SKM-1 (cell line): ENCODE data around the gene LYPD5.
"Not testable (repeated sequence)": the region's sequence is repeated elsewhere in the genome, so short reads cannot be mapped to it uniquely, and the experiment has no call there.

Experiments used
- DNase-seq: peaks from one replicate; lab custom pipeline; 2025; ENCODE audit not compliant: unreplicated experiment; lab: John Stamatoyannopoulos, UW

Gene LYPD5

DNA sequence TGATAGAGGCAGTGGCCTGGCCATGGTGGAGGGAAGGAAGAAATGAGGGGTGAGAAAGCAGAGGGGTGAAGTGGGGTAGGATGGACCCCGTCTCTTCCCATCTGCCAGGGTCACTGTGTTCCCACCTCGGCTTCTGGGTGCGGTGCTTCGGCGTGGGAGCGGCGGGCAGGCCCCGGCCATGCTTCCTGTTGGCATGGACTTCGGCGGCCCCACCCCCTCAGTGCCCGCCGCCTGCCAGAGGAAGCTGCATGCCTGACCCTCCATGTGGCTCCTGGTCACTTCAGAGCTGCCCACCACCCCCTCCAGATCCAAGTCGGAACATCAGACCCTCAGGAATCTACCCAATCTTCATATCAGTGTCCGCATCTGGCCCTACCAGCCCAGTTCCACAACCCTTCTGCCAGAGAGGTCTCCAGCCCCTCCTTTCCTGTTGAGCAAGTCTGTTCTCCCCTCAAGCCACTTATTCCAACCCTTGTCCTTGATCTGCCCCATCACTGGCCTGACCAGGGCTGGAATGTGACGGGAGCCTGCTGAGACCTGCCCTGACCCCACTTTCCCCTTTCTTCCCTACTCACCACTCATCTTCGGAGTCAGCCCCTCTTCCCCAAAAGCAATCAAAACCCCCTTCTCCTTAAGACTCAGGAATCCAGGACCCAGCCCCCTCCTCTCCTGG lies 23.0 kb downstream of the LYPD5 start:
- no peak for DNase-seq

DNA sequence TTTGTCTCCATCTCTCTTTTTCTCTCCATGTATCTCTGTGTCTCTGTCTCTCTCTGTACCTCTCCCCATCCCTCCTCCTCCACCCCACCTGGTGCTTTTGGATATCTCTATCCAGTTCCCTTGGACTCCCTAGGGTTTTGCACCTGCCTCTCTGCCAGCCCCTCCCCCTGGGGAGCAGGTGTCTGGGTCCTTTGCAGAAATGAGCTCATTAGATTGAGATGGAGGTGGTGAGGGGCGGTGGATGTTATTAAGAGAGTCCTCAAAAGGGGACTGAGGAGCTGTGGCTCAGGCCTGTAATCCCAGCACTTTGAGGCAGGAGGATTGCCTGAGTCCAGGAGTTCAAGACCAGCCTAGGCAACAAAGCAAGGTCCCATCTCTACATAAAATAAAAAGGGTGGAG lies 23.6 kb downstream of the LYPD5 start:
- no peak for DNase-seq

DNA sequence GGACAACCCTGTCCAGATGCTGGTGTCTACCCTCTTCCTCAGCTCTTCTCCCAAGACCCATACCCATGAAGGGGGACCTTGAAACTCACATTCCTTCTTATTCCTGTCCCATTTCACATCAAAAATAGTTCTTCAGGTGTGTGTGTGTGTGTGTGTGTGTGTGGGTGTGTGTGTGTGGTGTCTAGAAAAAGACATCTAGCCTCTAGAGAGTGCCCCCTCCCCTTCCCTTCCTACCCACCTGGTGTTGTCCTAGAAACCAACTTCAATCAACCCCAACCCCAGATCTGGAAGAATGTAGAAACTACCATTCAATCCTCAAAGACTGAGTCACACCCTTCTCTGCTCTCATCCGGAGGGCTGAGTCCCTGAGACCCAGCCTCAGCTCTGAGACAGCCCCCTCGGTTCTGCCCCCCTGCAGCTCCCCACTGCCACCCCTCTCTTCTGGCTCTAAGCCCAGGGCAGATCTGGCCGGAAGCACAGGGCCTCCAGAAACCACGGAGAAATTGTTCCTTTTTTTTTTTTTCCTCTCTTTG lies 25.0 kb downstream of the LYPD5 start:
- peak; percentile 35 for DNase-seq

DNA sequence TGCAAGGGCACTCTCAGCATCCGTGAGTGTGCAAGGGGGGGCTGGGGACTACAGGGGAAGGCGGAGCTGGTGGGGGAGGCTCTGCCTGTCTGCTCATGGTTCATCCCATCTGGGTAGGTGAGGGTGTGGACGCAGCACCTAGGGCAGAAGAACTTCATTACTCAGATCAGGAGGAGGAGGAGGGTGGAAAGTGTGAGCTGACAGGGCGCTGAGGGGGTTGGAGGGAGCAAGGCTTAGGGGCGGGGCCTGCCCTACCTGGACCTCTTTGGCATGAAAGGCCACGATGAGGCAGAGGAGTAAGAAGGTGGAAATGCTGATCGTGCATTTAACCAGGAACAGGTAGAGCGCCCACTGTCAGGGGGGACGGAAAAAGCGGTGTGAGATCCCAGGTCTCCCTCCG lies 26.0 kb downstream of the LYPD5 start:
- no peak for DNase-seq

DNA sequence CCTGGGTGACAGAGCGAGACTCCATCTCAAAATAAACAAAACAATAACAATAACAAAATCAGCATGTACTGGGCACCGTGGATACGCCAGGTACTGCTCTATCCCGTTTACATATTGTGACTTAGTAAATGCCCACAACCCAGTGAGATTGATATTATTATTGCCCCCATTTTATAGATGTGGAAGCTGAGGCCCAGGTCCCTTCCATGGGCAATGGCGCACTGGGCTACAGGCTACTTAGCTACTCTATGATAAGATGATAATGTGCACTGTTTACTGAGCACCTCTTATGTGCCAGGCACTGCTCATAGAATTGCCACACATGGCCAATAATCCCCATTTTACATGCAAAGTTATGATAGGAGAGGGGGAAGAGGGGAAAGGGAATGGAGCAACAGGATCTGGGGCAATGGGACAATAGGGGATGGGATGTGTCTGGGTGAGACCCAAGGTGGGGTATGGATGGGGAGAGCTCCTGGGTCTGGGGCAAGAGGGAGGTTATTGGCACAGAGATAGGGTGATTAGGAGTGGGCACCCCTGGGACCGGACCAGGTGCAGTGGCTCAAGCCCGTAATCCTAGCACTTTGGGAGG lies 26.9 kb downstream of the LYPD5 start:
- DNase-seq = no peak

DNA sequence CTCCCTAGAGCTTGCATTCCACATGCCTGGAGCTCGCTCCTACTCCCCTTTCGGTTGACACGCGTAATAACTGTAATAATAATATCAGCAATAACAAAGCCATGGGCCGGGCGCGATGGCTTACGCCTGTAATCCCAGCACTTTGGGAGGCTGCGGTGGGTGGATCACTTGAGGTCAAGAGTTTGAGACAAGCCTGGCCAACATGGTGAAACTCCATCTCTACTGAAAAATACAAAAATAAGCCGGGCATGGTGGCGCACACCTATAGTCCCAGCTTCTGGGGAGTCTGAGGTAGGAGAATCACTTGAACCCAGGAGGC lies 27.3 kb downstream of the LYPD5 start:
- not testable (repeated sequence) for DNase-seq

DNA sequence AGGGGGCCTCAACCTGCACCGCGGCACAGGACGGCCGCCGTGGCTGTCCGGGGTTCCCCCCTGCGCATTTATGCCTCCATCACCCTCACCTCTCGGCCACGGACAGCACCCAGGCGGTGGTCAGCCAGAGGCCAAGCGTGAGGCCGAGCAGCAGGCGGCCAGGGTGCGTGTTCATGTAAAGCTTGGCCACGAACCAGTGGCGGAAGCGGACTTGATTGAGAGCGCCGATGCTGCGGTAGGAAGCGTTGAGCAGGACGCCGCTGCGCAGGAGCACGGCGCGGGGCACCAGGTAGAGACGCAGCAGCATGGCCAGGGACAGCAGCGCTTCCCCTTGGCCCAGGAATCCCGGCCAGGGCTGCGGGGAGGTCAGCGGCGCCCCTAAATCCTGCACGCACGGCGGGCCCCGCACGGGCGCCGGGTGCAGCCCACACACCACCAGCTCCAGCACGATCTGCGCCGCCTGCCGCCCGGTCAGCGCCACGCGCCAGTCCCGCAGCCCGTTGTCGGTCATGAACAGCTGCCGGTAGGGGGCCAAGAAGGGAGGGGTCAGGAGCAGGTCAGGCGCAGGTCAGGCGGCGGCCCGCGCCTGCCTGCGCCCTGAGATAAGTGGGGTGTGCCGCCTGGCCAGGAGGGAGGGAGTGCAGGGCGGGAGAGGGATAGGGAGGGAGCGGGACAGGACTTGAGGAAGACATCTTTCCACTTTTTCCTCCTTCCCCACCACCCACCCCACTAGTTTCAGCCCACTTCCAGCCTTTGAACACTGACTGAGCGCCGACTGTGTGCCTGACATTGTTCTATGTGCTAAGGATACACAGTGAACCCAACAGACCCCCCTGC lies 27.9 kb downstream of the LYPD5 start:
- no peak for DNase-seq

DNA sequence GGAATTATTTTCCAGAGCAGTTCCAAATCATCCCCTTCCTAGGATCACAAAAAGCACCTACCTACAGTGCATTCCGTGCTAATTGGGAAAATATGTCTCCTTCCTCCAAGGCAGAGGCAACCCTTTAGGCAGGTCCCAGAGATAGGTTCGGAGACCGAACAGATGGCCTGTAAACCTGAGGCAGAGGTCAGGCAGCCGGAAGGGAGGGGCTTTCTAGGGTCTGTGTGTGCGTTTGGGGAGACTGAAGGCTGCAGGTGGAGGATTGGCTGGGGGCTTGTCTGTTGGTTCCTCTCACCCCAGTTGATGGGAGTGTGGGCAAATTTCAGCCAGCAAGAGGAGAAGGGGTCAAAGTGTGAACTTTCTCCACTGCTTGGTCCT lies 28.5 kb downstream of the LYPD5 start:
- no peak for DNase-seq

DNA sequence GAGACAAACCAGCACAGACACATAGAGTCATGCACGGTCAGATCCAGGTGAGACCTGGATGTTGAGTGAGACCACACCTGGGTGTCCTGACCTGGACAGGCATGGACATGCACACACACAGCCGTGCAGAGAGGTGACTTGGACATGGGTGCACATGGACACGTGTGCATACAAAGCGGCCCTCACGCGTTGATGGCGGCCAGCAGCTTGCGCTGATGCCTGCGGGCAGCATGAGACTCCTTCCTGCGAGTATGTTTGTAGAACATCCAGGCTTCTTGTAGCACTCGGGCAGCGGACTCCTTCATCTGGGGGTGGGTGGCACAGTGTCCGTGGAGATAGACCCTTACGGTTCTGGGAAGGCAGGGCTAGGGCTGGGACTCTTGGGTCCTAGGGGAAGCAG lies 33.0 kb downstream of the LYPD5 start:
- no peak for DNase-seq

DNA sequence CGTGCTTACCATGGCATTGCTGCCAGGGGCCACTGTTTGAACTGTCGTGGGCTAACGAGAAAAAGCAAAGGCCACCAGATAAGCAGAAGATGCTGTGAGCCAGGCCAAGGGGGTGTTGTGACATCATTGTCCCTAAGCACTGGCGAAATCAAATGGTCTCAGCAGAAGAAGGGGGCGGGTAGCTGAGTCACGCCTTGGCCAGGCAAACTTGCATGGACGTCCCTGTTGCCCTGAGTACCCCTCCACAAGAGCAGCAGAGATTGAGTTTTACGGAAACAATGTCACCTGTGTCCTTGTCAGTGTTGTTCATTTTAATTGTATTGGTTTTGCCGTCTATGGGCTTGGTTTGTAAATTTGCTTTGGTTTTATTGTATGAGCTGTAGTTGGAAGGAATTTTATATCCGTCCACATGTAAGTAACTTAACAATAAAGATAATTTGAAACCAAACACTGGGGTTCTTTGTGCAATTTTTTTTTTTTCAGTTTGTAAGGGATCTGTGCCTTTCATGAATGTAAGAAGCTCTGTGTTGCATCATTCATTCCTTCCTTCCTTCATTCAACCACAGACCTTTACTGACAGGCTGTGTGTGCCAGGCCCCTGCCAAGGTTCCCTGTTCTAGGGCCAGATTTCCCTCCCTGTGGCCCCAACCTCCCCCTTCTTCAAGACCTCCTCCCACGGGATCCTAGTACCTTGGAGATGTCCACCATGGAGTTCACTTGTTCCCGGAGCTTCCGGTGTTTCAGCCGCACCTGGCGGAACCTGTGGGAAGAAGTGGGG lies 33.8 kb downstream of the LYPD5 start:
- peak; percentile 14 for DNase-seq

DNA sequence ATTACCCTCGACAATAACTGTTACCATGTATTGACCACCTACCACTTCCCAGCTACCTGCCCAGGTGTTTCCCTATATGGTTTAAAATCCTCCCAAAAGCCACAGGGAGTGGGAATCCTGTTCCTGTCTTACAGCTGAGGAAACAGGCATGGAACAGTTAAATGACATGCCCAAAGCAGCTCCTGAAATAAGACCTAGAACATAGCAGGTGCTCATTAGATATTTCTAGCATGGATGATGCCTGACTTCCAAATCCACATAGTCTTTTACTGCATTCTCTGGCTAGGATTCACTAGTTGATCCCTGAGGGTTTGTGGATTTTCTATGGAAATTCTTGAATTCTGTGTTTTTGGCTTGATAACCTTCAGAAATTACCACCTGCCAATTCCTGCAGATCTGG lies 34.4 kb downstream of the LYPD5 start:
- no peak for DNase-seq

DNA sequence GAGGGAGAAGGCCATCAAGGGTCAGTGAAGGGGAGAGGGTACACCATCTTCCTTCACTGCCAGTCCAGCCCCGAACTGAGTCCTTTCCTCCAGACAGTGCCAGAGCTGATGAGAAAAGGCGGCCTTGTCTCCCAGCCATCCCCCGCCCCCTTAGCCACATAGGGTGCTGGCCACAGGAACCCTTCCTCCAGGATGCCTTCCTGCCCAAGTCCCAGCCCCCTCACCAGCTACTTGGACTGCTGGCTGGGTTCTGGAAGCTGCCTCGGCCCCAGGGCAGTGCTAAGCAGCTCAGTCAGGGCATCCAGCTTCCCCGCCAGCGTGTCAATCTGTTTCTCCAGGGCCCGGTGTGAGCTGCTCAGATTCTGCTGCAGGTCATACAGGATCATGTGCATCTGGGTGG lies 34.9 kb downstream of the LYPD5 start:
- DNase-seq = no peak

DNA sequence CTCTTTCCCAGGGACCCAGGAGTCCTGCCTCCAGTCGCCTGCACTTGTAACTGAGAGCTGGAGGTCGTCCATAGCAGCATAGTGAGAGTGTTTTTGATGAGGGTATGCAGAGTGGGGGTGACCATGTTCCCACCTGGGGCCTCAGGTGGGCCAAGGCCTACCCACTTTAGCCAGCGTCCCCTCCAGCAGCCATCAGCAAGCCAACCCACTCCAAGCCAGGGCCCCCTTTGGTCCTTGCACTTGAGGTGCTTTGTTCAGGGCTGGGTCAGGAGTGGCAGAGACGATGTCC lies 35.5 kb downstream of the LYPD5 start:
- DNase-seq = no peak

DNA sequence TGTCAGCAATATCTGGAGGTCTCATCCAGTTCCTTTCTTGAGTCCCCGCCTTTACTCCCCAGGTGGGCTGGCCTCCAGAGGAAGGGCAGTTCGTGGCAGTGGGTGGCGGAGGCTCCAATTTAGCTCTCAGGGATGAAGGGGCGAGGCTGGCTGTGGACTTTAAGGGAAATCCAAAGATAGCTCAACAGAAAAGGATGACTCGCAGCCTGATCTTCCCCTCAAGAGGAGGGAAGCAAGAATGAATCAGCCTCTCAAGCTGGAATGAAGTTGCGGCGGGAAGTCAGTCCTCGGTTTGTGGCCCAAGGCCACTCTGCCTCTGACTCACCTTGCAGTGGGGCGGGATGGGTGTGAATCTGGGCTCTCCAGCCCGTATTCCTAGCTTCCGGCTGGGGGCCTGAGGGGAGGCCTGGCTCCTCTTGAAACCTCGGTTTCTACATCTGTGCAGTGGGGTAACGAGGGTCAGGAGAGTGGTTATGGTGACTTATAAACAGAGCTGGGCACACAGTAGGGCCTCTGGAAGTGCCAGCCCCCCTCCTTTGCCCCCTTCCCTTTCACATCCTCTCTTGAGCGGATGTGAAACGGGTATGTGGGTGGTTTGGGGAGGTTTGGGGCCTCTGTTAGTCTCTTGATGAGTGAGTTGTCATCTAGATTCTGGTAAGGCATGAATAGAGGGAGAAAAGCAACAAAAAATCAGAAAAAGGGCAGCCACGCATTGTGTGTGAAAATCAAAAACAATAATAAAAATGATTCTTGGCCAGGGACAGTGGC lies 37.0 kb downstream of the LYPD5 start:
- no peak for DNase-seq

DNA sequence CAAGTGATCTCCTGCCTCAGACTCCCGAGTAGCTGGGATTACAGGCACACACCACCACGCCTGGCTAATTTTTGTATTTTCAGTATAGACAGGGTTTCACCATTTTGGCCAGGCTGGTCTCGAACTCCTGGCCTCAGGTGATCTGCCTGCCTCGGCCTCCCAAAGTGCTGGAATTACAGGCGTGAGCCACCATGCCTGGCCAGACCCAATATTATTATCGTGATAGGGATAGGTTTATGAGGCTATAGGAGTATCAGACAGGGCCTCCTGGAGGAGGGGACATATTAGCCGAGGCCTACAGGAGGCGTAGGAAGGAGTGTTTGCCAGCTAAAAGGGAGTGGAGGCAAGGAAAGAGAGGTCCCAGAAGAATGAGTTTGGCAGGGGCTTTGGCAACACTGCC lies 37.6 kb downstream of the LYPD5 start:
- DNase-seq = not testable (repeated sequence)

DNA sequence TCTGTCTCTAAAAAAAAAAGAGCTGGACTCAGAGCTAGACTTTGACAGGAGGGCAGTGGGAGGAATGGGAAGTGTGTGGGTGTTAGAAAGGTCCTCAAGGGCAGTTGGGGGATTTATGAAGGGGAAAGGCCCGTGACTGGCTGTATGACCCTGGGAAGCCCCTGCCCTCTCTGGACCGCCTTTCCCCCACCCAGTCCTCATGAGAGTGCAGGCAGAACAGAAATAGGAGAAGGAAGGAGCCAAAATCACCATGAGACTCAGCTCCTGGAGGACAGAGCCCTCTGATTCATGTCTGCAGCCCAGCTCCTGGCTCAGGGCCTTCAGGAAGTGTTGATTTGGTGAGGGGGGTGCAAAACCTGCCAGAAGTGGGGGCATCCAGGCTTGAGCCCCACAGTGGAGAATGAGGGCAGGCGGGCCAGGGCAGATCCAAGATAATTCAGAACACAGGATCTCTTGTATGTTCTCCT lies 38.7 kb downstream of the LYPD5 start:
- no peak for DNase-seq

DNA sequence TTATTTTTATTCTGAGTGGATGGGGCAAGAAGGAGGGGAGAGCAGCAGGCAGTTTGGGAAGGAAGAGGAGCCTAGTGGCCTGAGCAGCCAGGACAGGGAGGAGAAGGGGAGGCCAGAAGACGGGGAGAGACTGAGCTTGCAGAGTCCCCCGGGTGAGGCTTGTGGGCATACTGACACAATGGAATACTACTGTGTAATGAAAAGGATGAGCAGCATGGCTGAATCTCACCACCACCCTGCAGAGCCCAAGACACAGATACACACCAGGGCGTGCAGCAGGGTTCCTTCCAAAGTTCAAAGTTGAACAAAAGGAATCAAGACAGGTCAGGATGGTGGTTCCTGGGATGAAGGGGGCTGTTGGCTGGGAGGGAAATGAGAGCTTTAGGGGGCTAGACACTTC lies 39.4 kb downstream of the LYPD5 start:
- no peak for DNase-seq

DNA sequence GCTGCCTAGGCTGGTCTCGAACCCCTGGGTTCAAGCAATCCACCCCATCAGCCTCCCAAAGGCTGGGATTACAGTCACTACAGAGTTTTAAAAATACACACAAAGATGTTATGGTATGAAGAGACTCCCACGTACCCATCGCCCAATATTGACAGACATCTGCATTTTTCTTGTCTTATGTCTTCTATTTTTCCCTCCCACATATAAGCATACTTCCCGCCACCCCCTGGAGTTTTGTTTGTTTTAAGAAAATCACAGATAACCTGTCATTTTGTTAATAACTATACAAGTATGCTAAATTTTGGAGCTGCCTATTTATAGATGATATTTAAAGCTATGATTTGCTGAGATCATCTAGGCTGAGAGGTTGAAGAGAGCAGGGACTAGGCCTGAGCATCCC lies 41.3 kb downstream of the LYPD5 start:
- no peak for DNase-seq

DNA sequence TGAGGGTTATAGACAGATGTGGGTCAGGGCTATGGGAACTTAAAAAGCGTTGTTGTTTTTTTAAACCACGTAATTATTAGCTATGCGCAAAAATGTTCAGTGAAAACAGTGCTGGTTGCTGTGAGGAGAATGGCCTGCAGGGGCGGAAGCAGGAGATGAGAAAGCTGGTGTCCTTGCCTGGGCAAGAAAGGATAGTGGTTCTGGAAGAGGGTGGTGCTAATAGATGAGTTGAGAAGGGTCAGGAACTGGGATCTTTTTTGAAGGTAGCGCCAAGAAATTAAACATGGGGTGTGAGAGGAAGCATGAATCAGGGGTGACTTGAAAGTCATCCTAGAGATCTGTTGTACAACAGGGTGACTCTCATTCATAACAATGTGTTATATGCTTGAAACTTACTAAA lies 42.7 kb downstream of the LYPD5 start:
- no peak for DNase-seq

DNA sequence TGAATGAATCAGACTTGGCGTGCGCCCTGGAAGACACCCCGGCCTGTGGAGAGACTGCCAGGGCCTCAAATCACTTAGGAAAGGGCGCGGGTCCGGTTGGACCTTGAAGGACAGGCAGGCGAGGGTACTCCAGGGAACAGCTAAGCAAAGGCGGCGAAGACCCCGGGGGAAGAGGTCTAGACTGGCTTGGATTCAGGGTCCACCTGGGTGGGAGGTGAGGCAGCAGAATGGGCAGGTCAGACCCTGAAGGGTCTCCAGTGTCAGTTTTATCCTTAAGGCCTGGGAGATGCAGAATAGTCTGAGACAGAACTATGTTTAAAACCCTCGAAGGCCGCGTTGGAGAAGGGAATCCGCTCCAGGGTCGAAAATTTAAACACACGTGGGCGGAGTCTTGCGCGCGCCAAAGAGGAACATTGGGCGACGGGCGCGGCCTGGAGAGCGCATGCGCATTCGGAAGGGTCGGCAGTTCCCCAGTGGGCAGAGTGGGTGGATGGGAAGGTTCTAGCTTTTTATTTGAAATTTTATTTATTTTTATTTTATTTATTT lies 46.9 kb downstream of the LYPD5 start:
- peak; percentile 19 for DNase-seq
